Measurements from ENCODE around the gene CEP164. TPM values are rescaled to one million over a fixed set of nuclear protein-coding genes. Genes with fewer than 3 reads are reported as not detected.

The CEP164 gene
- total RNA-seq, 1 donor from 2014 or later, result 36.1 TPM

- Histone ChIP-seq H3K4me2 (ENCODE audit: low read length) (no peak overlapping the region), H3K4me1 (ENCODE audit: insufficient read depth, low read length) (peaks cover 17% of the 10 kb centered on the region), H3K27ac (ENCODE audit: low read depth, low read length) (no peak overlapping the region), H3K36me3 (ENCODE audit: insufficient read depth, low read length) (peaks cover 30% of the 10 kb centered on the region), H3K9ac (ENCODE audit: low read length) (no peak overlapping the region), H3K27me3 (ENCODE audit: insufficient read depth, low read length) (no peaks in the 10 kb centered on the region), H3K79me2 (ENCODE audit: insufficient read depth, low read length) (no peaks in the 10 kb centered on the region), H3K4me3 (ENCODE audit: insufficient read depth, low read depth, low read length) (no peak overlapping the region), H4K20me1 (ENCODE audit: insufficient read depth, low read length) (peaks cover 11% of the 10 kb centered on the region), H2AFZ (ENCODE audit: low read depth, low read length) (no peak overlapping the region), H3K9me3 (ENCODE audit: insufficient read depth, low read depth, low read length) (no peaks in the 10 kb centered on the region)
- FAIRE-seq (no peak), DNase-seq (ENCODE audit: low read depth) (no peak)
- Mint-ChIP-seq H3K27me3 (ENCODE audit: low read depth, unreplicated experiment) (no peaks in the 10 kb centered on the region), H3K4me1 (ENCODE audit: low read depth, unreplicated experiment) (peaks cover 14% of the 10 kb centered on the region), H3K27ac (ENCODE audit: unreplicated experiment) (no peak overlapping the region), H3K9me3 (ENCODE audit: unreplicated experiment) (no peaks in the 10 kb centered on the region), H3K36me3 (ENCODE audit: low read depth, unreplicated experiment) (peaks cover 48% of the 10 kb centered on the region), H3K4me3 (ENCODE audit: unreplicated experiment) (no peak overlapping the region)
- TF ChIP-seq EZH2 (IDR thresholded peaks at IDR 0.05; ENCODE audit: insufficient read depth, low read length), result no peak
- TF ChIP-seq, protein P1, sequence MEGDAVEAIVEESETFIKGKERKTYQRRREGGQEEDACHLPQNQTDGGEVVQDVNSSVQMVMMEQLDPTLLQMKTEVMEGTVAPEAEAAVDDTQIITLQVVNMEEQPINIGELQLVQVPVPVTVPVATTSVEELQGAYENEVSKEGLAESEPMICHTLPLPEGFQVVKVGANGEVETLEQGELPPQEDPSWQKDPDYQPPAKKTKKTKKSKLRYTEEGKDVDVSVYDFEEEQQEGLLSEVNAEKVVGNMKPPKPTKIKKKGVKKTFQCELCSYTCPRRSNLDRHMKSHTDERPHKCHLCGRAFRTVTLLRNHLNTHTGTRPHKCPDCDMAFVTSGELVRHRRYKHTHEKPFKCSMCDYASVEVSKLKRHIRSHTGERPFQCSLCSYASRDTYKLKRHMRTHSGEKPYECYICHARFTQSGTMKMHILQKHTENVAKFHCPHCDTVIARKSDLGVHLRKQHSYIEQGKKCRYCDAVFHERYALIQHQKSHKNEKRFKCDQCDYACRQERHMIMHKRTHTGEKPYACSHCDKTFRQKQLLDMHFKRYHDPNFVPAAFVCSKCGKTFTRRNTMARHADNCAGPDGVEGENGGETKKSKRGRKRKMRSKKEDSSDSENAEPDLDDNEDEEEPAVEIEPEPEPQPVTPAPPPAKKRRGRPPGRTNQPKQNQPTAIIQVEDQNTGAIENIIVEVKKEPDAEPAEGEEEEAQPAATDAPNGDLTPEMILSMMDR (IDR thresholded peaks at IDR 0.05; ENCODE audit: insufficient read depth, low read depth, low read length), result no peak
These were observed 63.1 kb downstream of the CEP164 start for GRCh38 chr11:117390743-117391142.

DNA sequence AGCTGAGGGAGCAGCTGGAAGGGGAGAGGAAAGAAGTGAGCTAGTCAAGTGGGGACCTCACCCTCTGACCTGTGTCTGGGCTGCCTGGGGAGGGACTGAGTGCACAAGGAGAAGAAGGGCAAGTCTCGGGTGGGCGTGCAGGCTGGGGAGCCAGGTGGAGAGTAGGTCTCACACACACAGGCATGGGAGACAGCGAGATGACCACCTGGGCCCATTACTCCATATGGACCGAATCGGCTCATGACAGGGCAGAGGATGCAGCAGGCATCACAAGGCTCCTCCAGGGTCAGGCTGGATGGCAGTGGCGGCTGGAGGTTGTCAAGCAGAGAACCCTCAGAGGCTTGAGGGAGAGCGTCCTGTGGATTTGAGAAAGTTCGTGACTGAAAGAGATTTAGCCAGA lies 63.5 kb downstream of the CEP164 start:
- no peaks in the 10 kb centered on the region for H3K9me3 Mint-ChIP-seq (ENCODE audit: unreplicated experiment)
- Histone ChIP-seq H4K20me1 (ENCODE audit: insufficient read depth, low read length) (peaks cover 11% of the 10 kb centered on the region), H3K9ac (ENCODE audit: low read length) (no peak overlapping the region), H3K36me3 (ENCODE audit: insufficient read depth, low read length) (peaks cover 31% of the 10 kb centered on the region), H3K9me3 (ENCODE audit: insufficient read depth, low read depth, low read length) (no peaks in the 10 kb centered on the region), H3K4me3 (ENCODE audit: insufficient read depth, low read depth, low read length) (no peak overlapping the region), H3K27ac (ENCODE audit: low read depth, low read length) (no peak overlapping the region), H3K4me2 (ENCODE audit: low read length) (no peak overlapping the region), H3K79me2 (ENCODE audit: insufficient read depth, low read length) (no peaks in the 10 kb centered on the region), H2AFZ (ENCODE audit: low read depth, low read length) (no peak overlapping the region), H3K27me3 (ENCODE audit: insufficient read depth, low read length) (no peaks in the 10 kb centered on the region), H3K4me1 (ENCODE audit: insufficient read depth, low read length) (peaks cover 17% of the 10 kb centered on the region)
- DNase-seq (ENCODE audit: low read depth) (no peak), FAIRE-seq (no peak)
- no peaks in the 10 kb centered on the region for H3K27me3 Mint-ChIP-seq (ENCODE audit: low read depth, unreplicated experiment)
- H3K27ac Mint-ChIP-seq (ENCODE audit: unreplicated experiment), result no peak overlapping the region
- H3K4me3 Mint-ChIP-seq (ENCODE audit: unreplicated experiment), result no peak overlapping the region
- peaks cover 14% of the 10 kb centered on the region for H3K4me1 Mint-ChIP-seq (ENCODE audit: low read depth, unreplicated experiment)
- no peak for TF ChIP-seq EZH2 (IDR thresholded peaks at IDR 0.05; ENCODE audit: insufficient read depth, low read length)
- TF ChIP-seq, protein P1 (IDR thresholded peaks at IDR 0.05; ENCODE audit: insufficient read depth, low read depth, low read length), result no peak
- peaks cover 48% of the 10 kb centered on the region for H3K36me3 Mint-ChIP-seq (ENCODE audit: low read depth, unreplicated experiment)

- Histone ChIP-seq H3K9me3 (ENCODE audit: insufficient read depth, low read depth, low read length) (no peaks in the 10 kb centered on the region), H3K4me1 (ENCODE audit: insufficient read depth, low read length) (peaks cover 17% of the 10 kb centered on the region), H3K27me3 (ENCODE audit: insufficient read depth, low read length) (no peaks in the 10 kb centered on the region), H3K36me3 (ENCODE audit: insufficient read depth, low read length) (peaks cover 39% of the 10 kb centered on the region), H3K9ac (ENCODE audit: low read length) (no peak overlapping the region), H3K4me2 (ENCODE audit: low read length) (no peak overlapping the region), H3K79me2 (ENCODE audit: insufficient read depth, low read length) (no peaks in the 10 kb centered on the region), H3K27ac (ENCODE audit: low read depth, low read length) (no peak overlapping the region), H2AFZ (ENCODE audit: low read depth, low read length) (no peak overlapping the region), H3K4me3 (ENCODE audit: insufficient read depth, low read depth, low read length) (no peak overlapping the region), H4K20me1 (ENCODE audit: insufficient read depth, low read length) (peaks cover 11% of the 10 kb centered on the region)
- DNase-seq (ENCODE audit: low read depth), result no peak
- Mint-ChIP-seq H3K27ac (ENCODE audit: unreplicated experiment) (no peak overlapping the region), H3K27me3 (ENCODE audit: low read depth, unreplicated experiment) (no peaks in the 10 kb centered on the region), H3K4me3 (ENCODE audit: unreplicated experiment) (no peak overlapping the region), H3K36me3 (ENCODE audit: low read depth, unreplicated experiment) (peaks cover 54% of the 10 kb centered on the region), H3K4me1 (ENCODE audit: low read depth, unreplicated experiment) (peaks cover 14% of the 10 kb centered on the region), H3K9me3 (ENCODE audit: unreplicated experiment) (no peaks in the 10 kb centered on the region)
- no peak for FAIRE-seq
- TF ChIP-seq, protein P1 (IDR thresholded peaks at IDR 0.05; ENCODE audit: insufficient read depth, low read depth, low read length), result no peak
- TF ChIP-seq EZH2 (IDR thresholded peaks at IDR 0.05; ENCODE audit: insufficient read depth, low read length), result no peak
These were observed 64.5 kb downstream of the CEP164 start for GRCh38 chr11:117392001-117392690.

All from astrocyte (in vitro differentiated cells and primary cell).